CD8-positive, alpha-beta memory T cell (primary cell): Measurements from ENCODE around the gene MINDY1. TPM values are rescaled to one million over a fixed set of nuclear protein-coding genes. Genes with fewer than 3 reads are reported as not detected.

Experiments used
- CTCF ChIA-PET: fragments of 350-600 bp; sonication (Branson Sonifier 250); formaldehyde crosslinking; loops from one replicate; lab custom pipeline; 2021; ENCODE audit warnings: antibody characterized with exemption; lab: Charles Lee
- POLR2A ChIA-PET: fragments of 350-600 bp; sonication (Branson Sonifier 250); formaldehyde crosslinking; loops from one replicate; lab custom pipeline; 2021; ENCODE audit warnings: antibody characterized with exemption; lab: Charles Lee
- DNase-seq, 5 donors: peaks; one replicate each; pipeline versions ENCODE4 v3.0.0 to v3.0.0-alpha.2; 2020 to 2022; ENCODE audit warnings: mixed read lengths in 1 of 5
- H3K27ac ChIP-seq: one replicate; pipeline ENCODE4 v1.7.0; 2013; ENCODE audit warnings: low read depth, mild to moderate bottlenecking, low read length, moderate library complexity
- H3K27me3 ChIP-seq: 2 replicates; pipeline ENCODE4 v1.7.0; 2013; ENCODE audit warnings: low read length, mild to moderate bottlenecking; ENCODE audit not compliant: insufficient read depth, poor library complexity, severe bottlenecking
- H3K36me3 ChIP-seq: 2 replicates; pipeline ENCODE4 v1.7.0; 2013; ENCODE audit warnings: mild to moderate bottlenecking, low read length, moderate library complexity; ENCODE audit not compliant: insufficient read depth
- H3K4me1 ChIP-seq: 2 replicates; pipeline ENCODE4 v1.7.0; 2013; ENCODE audit warnings: mild to moderate bottlenecking, low read length, moderate library complexity; ENCODE audit not compliant: insufficient read depth
- H3K4me3 ChIP-seq: 2 replicates; pipeline ENCODE4 v1.7.0; 2013; ENCODE audit warnings: mild to moderate bottlenecking, low read length
- H3K9me3 ChIP-seq: 2 replicates; pipeline ENCODE4 v1.7.0; 2013; ENCODE audit warnings: mild to moderate bottlenecking, low read length
- H3K27ac Mint-ChIP-seq, 8 donors: one replicate each; pipeline ENCODE4 v1.8.0; 2020 to 2021; ENCODE audit warnings: mixed read lengths in 8 of 8, mild to moderate bottlenecking in 6 of 8, inconsistent platforms in 3 of 8, moderate library complexity in 3 of 8
- H3K27me3 Mint-ChIP-seq, 2 donors: one replicate each; pipeline ENCODE4 v1.8.0; 2020 to 2021; ENCODE audit warnings: mixed read lengths in 2 of 2, mild to moderate bottlenecking in 1 of 2, moderate library complexity in 1 of 2
- H3K36me3 Mint-ChIP-seq, 3 donors: one replicate each; pipeline ENCODE4 v1.8.0; 2020 to 2021; ENCODE audit warnings: mixed read lengths in 3 of 3, inconsistent platforms in 1 of 3, mild to moderate bottlenecking in 1 of 3
- H3K4me1 Mint-ChIP-seq, 3 donors: one replicate each; pipeline ENCODE4 v1.8.0; 2020 to 2021; ENCODE audit warnings: mixed read lengths in 3 of 3, inconsistent platforms in 1 of 3, mild to moderate bottlenecking in 1 of 3
- H3K4me3 Mint-ChIP-seq, 7 donors: one replicate each; pipeline ENCODE4 v1.8.0; 2020 to 2021; ENCODE audit warnings: mixed read lengths in 7 of 7, mild to moderate bottlenecking in 6 of 7, moderate library complexity in 4 of 7, inconsistent platforms in 2 of 7
- H3K9me3 Mint-ChIP-seq, 5 donors: one replicate each; pipeline ENCODE4 v1.8.0; 2020 to 2022; ENCODE audit warnings: mixed read lengths in 5 of 5, mild to moderate bottlenecking in 3 of 5, moderate library complexity in 2 of 5, inconsistent platforms in 1 of 5
- polyA plus RNA-seq: library from polyadenylated mRNA; unstranded; fragments of 300-500 nt; fragmentation: Illumina TruSeq; gene quantifications from one replicate; pipeline ENCODE4 v1.2.3, GENCODE V29; 2021
- total RNA-seq, 2 experiments: library from RNA; stranded (reverse); gene quantifications; one replicate each; pipeline ENCODE4 v1.2.3, GENCODE V29; 2021

Gene MINDY1
- total and polyA plus RNA-seq, 3 experiments from 2014 or later, result 1.8 to 6.3 (median 5.7) TPM

- POLR2A ChIA-PET, result interaction anchor here (0.7 to 0.8 kb wide), 2 partner anchors 78 to 376 kb away, joined by 3 to 6 read pairs; no protein-coding TSS in a partner anchor
These were observed 878 bp downstream of the MINDY1 start for GRCh38 chr1:151005729-151006319.

GRCh38 chr1:151003180-151003579, 3.5 kb downstream of the MINDY1 start:
- Mint-ChIP-seq H3K4me1 (peaks cover 37 to 61% (median 53%) of the 10 kb centered on the region in 3 donors), H3K27me3 (peaks cover 2 to 8% of the 10 kb centered on the region in 2 donors), H3K27ac (peak overlapping the region; percentile 20 to 81 (median 60)), H3K36me3 (peaks cover 0 to 3% (median 0%) of the 10 kb centered on the region in 3 donors), H3K4me3 (peak overlapping the region in 6 of 7 donors; percentile 8 to 71 (median 47)), H3K9me3 (no peaks in the 10 kb centered on the region)
- Histone ChIP-seq H3K27ac (no peak overlapping the region), H3K4me3 (peak overlapping the region; percentile 17), H3K36me3 (peaks cover 26% of the 10 kb centered on the region), H3K4me1 (peaks cover 77% of the 10 kb centered on the region), H3K27me3 (no peaks in the 10 kb centered on the region), H3K9me3 (no peaks in the 10 kb centered on the region)
- POLR2A ChIA-PET, result interaction anchor here (1.0 kb wide), 1 partner anchor 27 kb away, joined by 3 read pairs; no protein-coding TSS in a partner anchor
- peak in 1 of 5 donors; percentile 44 for DNase-seq
- CTCF ChIA-PET, result interaction anchor here (1.3 kb wide), 1 partner anchor 24 kb away, joined by 5 read pairs; no protein-coding TSS in a partner anchor

More at GRCh38 chr1:151005729-151006319, 878 bp downstream of the MINDY1 start:
- Histone ChIP-seq H3K36me3 (peaks cover 4% of the 10 kb centered on the region), H3K9me3 (no peaks in the 10 kb centered on the region), H3K27ac (peak overlapping the region; percentile 62), H3K4me3 (peak overlapping the region; percentile 77), H3K4me1 (peaks cover 78% of the 10 kb centered on the region), H3K27me3 (no peaks in the 10 kb centered on the region)
- CTCF ChIA-PET, result interaction anchor here (0.9 to 3.2 kb wide), 10 partner anchors 10 to 446 kb away, joined by 3 to 26 read pairs (median 4); partner anchors contain the start of gene TNFAIP8L2
- Mint-ChIP-seq H3K36me3 (peaks cover 0 to 9% (median 0%) of the 10 kb centered on the region in 3 donors), H3K4me1 (peaks cover 56 to 84% (median 79%) of the 10 kb centered on the region in 3 donors), H3K27me3 (no peaks in the 10 kb centered on the region), H3K9me3 (no peaks in the 10 kb centered on the region), H3K27ac (peak overlapping the region; percentile 91 to 100 (median 98)), H3K4me3 (peak overlapping the region; percentile 75 to 98 (median 92))
- peak in 1 of 5 donors; percentile 21 for DNase-seq

GRCh38 chr1:151002611-151003010, 4.1 kb downstream of the MINDY1 start:
- Histone ChIP-seq H3K4me1 (peaks cover 73% of the 10 kb centered on the region), H3K27me3 (no peaks in the 10 kb centered on the region), H3K9me3 (no peaks in the 10 kb centered on the region), H3K36me3 (peaks cover 26% of the 10 kb centered on the region), H3K4me3 (peak overlapping the region; percentile 17), H3K27ac (no peak overlapping the region)
- H3K9me3 Mint-ChIP-seq, result no peaks in the 10 kb centered on the region
- no peak for DNase-seq
- peaks cover 0 to 3% (median 0%) of the 10 kb centered on the region in 3 donors for H3K36me3 Mint-ChIP-seq
- peaks cover 32 to 56% (median 48%) of the 10 kb centered on the region in 3 donors for H3K4me1 Mint-ChIP-seq
- peak overlapping the region in 7 of 8 donors; percentile 20 to 89 (median 70) for H3K27ac Mint-ChIP-seq
- peaks cover 2 to 8% of the 10 kb centered on the region in 2 donors for H3K27me3 Mint-ChIP-seq
- POLR2A ChIA-PET, result interaction anchor here (1.0 kb wide), 1 partner anchor 27 kb away, joined by 3 read pairs; no protein-coding TSS in a partner anchor
- peak overlapping the region in 6 of 7 donors; percentile 22 to 71 (median 53) for H3K4me3 Mint-ChIP-seq
- CTCF ChIA-PET, result interaction anchor here (1.3 kb wide), 1 partner anchor 24 kb away, joined by 5 read pairs; no protein-coding TSS in a partner anchor

GRCh38 chr1:151002051-151002450, 4.7 kb downstream of the MINDY1 start:
- Histone ChIP-seq H3K9me3 (no peaks in the 10 kb centered on the region), H3K27me3 (no peaks in the 10 kb centered on the region), H3K4me3 (peak overlapping the region; percentile 17), H3K36me3 (peaks cover 26% of the 10 kb centered on the region), H3K27ac (no peak overlapping the region), H3K4me1 (peaks cover 67% of the 10 kb centered on the region)
- CTCF ChIA-PET, result no interaction called here
- H3K4me3 Mint-ChIP-seq, result no peak overlapping the region
- POLR2A ChIA-PET, result interaction anchor here (1.0 kb wide), 1 partner anchor 26 kb away, joined by 3 read pairs; no protein-coding TSS in a partner anchor
- H3K27ac Mint-ChIP-seq, result peak overlapping the region in 3 of 8 donors; percentile 17 to 47 (median 30)
- H3K9me3 Mint-ChIP-seq, result no peaks in the 10 kb centered on the region
- H3K4me1 Mint-ChIP-seq, result peaks cover 26 to 50% (median 42%) of the 10 kb centered on the region in 3 donors
- DNase-seq, result no peak
- peaks cover 2 to 8% of the 10 kb centered on the region in 2 donors for H3K27me3 Mint-ChIP-seq
- H3K36me3 Mint-ChIP-seq, result peaks cover 0 to 5% (median under 1%) of the 10 kb centered on the region in 3 donors

- Histone ChIP-seq H3K27ac (no peak overlapping the region), H3K9me3 (no peaks in the 10 kb centered on the region), H3K4me3 (no peak overlapping the region), H3K36me3 (peaks cover 26% of the 10 kb centered on the region), H3K4me1 (peaks cover 63% of the 10 kb centered on the region), H3K27me3 (no peaks in the 10 kb centered on the region)
- ChIA-PET CTCF (no interaction called here), POLR2A (no interaction called here)
- Mint-ChIP-seq H3K36me3 (peaks cover 0 to 5% (median 3%) of the 10 kb centered on the region in 3 donors), H3K9me3 (no peaks in the 10 kb centered on the region), H3K4me3 (no peak overlapping the region), H3K4me1 (peaks cover 22 to 45% (median 37%) of the 10 kb centered on the region in 3 donors), H3K27ac (peak overlapping the region in 5 of 8 donors; percentile 14 to 47 (median 23)), H3K27me3 (peaks cover 2 to 8% of the 10 kb centered on the region in 2 donors)
- DNase-seq, result no peak
These were observed 5.1 kb downstream of the MINDY1 start for GRCh38 chr1:151001602-151002001.

GRCh38 chr1:151000408-151000807, 6.3 kb downstream of the MINDY1 start:
- Histone ChIP-seq H3K4me3 (no peak overlapping the region), H3K36me3 (peaks cover 26% of the 10 kb centered on the region), H3K9me3 (no peaks in the 10 kb centered on the region), H3K27me3 (no peaks in the 10 kb centered on the region), H3K4me1 (peaks cover 60% of the 10 kb centered on the region), H3K27ac (no peak overlapping the region)
- Mint-ChIP-seq H3K27ac (no peak overlapping the region), H3K36me3 (peaks cover 0 to 5% (median 3%) of the 10 kb centered on the region in 3 donors), H3K4me3 (no peak overlapping the region), H3K27me3 (peaks cover 2 to 8% of the 10 kb centered on the region in 2 donors), H3K9me3 (no peaks in the 10 kb centered on the region), H3K4me1 (peaks cover 15 to 39% (median 33%) of the 10 kb centered on the region in 3 donors)
- ChIA-PET CTCF (interaction anchor here (1.0 kb wide), 1 partner anchor 12 kb away, joined by 4 read pairs; no protein-coding TSS in a partner anchor), POLR2A (no interaction called here)
- no peak for DNase-seq

GRCh38 chr1:150999926-151000325, 6.8 kb downstream of the MINDY1 start:
- H3K4me1 ChIP-seq, result peaks cover 58% of the 10 kb centered on the region
- Mint-ChIP-seq H3K36me3 (peaks cover 0 to 5% (median 3%) of the 10 kb centered on the region in 3 donors), H3K9me3 (no peaks in the 10 kb centered on the region), H3K4me1 (peaks cover 14 to 36% (median 31%) of the 10 kb centered on the region in 3 donors), H3K4me3 (no peak overlapping the region), H3K27ac (no peak overlapping the region), H3K27me3 (peaks cover 2 to 8% of the 10 kb centered on the region in 2 donors)
- H3K27me3 ChIP-seq, result no peaks in the 10 kb centered on the region
- no peak for DNase-seq
- no peaks in the 10 kb centered on the region for H3K9me3 ChIP-seq
- H3K36me3 ChIP-seq, result peaks cover 26% of the 10 kb centered on the region
- ChIA-PET POLR2A (no interaction called here), CTCF (interaction anchor here (1.0 kb wide), 1 partner anchor 11 kb away, joined by 4 read pairs; no protein-coding TSS in a partner anchor)
- H3K4me3 ChIP-seq, result no peak overlapping the region
- no peak overlapping the region for H3K27ac ChIP-seq
